Subcutaneous abdominal adipose tissue (tissue), 5 donors: Measurements from ENCODE around the gene MZB1.
"Not testable (repeated sequence)": the region's sequence is repeated elsewhere in the genome, so short reads cannot be mapped to it uniquely, and the experiment has no call there.

ENCODE experiments used
- H3K27ac ChIP-seq: one replicate; pipeline ENCODE4 v1.7.0; 2013; ENCODE audit warnings: low read depth, mild to moderate bottlenecking, inconsistent platforms, low read length, moderate library complexity
- H3K27me3 ChIP-seq, 5 donors: one replicate each; pipeline ENCODE4 v1.7.0; 2013; ENCODE audit warnings: low read length in 5 of 5, inconsistent platforms in 1 of 5; ENCODE audit not compliant: control insufficient read depth in 5 of 5, insufficient read depth in 4 of 5
- H3K36me3 ChIP-seq, 5 donors: one replicate each; pipeline ENCODE4 v1.7.0; 2013; ENCODE audit warnings: low read length in 5 of 5; ENCODE audit not compliant: control insufficient read depth in 5 of 5, insufficient read depth in 5 of 5
- H3K4me1 ChIP-seq, 5 donors: one replicate each; pipeline ENCODE4 v1.7.0; 2013; ENCODE audit warnings: low read length in 5 of 5, mild to moderate bottlenecking in 3 of 5, moderate library complexity in 1 of 5; ENCODE audit not compliant: control insufficient read depth in 5 of 5, insufficient read depth in 5 of 5
- H3K4me3 ChIP-seq, 5 donors: one replicate each; pipeline ENCODE4 v1.7.0; 2013; ENCODE audit warnings: low read length in 5 of 5, low read depth in 1 of 5
- H3K9ac ChIP-seq, 5 donors: one replicate each; pipeline ENCODE4 v1.7.0; 2013; ENCODE audit warnings: low read length in 5 of 5, mild to moderate bottlenecking in 4 of 5, moderate library complexity in 3 of 5
- H3K9me3 ChIP-seq, 5 donors: one replicate each; pipeline ENCODE4 v1.7.0; 2013; ENCODE audit warnings: low read length in 5 of 5; ENCODE audit not compliant: control insufficient read depth in 5 of 5
- donor health status: healthy.
- donor health status: healthy.
- donor health status: healthy.
- donor health status: healthy.
- donor health status: healthy.

The MZB1 gene

GRCh38 chr5:139410993-139411828, 21.5 kb upstream of the MZB1 start:
- H3K9ac ChIP-seq, result peak overlapping the region in 1 of 5 donors; percentile 2
- H3K27me3 ChIP-seq, result no peaks in the 10 kb centered on the region
- no peaks in the 10 kb centered on the region for H3K9me3 ChIP-seq
- H3K4me3 ChIP-seq, result no peak overlapping the region
- H3K36me3 ChIP-seq, result peaks cover 0 to 8% (median 2%) of the 10 kb centered on the region in 5 donors
- peaks cover 0 to 28% (median 9%) of the 10 kb centered on the region in 5 donors for H3K4me1 ChIP-seq
- no peak overlapping the region for H3K27ac ChIP-seq

GRCh38 chr5:139410121-139410992, 20.6 kb upstream of the MZB1 start:
- H3K4me1 ChIP-seq, result peaks cover 0 to 21% (median 6%) of the 10 kb centered on the region in 5 donors
- H3K4me3 ChIP-seq, result no peak overlapping the region
- no peaks in the 10 kb centered on the region for H3K27me3 ChIP-seq
- peaks cover 0 to 8% (median 2%) of the 10 kb centered on the region in 5 donors for H3K36me3 ChIP-seq
- H3K9me3 ChIP-seq, result no peaks in the 10 kb centered on the region
- H3K27ac ChIP-seq, result no peak overlapping the region
- H3K9ac ChIP-seq, result peak overlapping the region in 1 of 5 donors; percentile 2

GRCh38 chr5:139409116-139409515, 19.4 kb upstream of the MZB1 start:
- not testable (repeated sequence) for H3K36me3 ChIP-seq, H3K9me3 ChIP-seq

GRCh38 chr5:139408191-139408590, 18.5 kb upstream of the MZB1 start:
- Histone ChIP-seq H3K4me3 (no peak overlapping the region), H3K4me1 (peaks cover 0 to 17% (median 10%) of the 10 kb centered on the region in 5 donors), H3K9ac (no peak overlapping the region), H3K36me3 (peaks cover 0 to 6% (median 1%) of the 10 kb centered on the region in 5 donors), H3K27me3 (no peaks in the 10 kb centered on the region), H3K27ac (no peak overlapping the region), H3K9me3 (no peaks in the 10 kb centered on the region)

More at GRCh38 chr5:139409116-139409515, 19.4 kb upstream of the MZB1 start:
- not testable (repeated sequence) for H3K27me3 ChIP-seq, H3K4me3 ChIP-seq, H3K9ac ChIP-seq, H3K27ac ChIP-seq
- H3K4me1 ChIP-seq, result peaks cover 0 to 15% (median 5%) of the 10 kb centered on the region in 5 donors

GRCh38 chr5:139407517-139407916, 17.8 kb upstream of the MZB1 start:
- Histone ChIP-seq H3K4me3 (no peak overlapping the region), H3K9me3 (no peaks in the 10 kb centered on the region), H3K4me1 (peaks cover 0 to 21% (median 14%) of the 10 kb centered on the region in 5 donors), H3K27me3 (no peaks in the 10 kb centered on the region), H3K27ac (no peak overlapping the region), H3K9ac (no peak overlapping the region), H3K36me3 (peaks cover 0 to under 1% (median 0%) of the 10 kb centered on the region in 5 donors)

- Histone ChIP-seq H3K9me3 (no peaks in the 10 kb centered on the region), H3K9ac (no peak overlapping the region), H3K27me3 (no peaks in the 10 kb centered on the region), H3K4me1 (peaks cover 0 to 21% (median 14%) of the 10 kb centered on the region in 5 donors), H3K4me3 (no peak overlapping the region), H3K36me3 (no peaks in the 10 kb centered on the region), H3K27ac (no peak overlapping the region)
These were observed 17.2 kb upstream of the MZB1 start for GRCh38 chr5:139406963-139407362.

GRCh38 chr5:139404484-139404840, 14.7 kb upstream of the MZB1 start:
- Histone ChIP-seq H3K9ac (peak overlapping the region in 4 of 5 donors; percentile 35 to 71 (median 64)), H3K9me3 (no peaks in the 10 kb centered on the region), H3K27me3 (no peaks in the 10 kb centered on the region), H3K27ac (peak overlapping the region; percentile 85), H3K4me1 (peaks cover 0 to 17% (median 14%) of the 10 kb centered on the region in 5 donors), H3K4me3 (peak overlapping the region; percentile 55 to 75 (median 67)), H3K36me3 (peaks cover 0 to 4% (median 0%) of the 10 kb centered on the region in 5 donors)

GRCh38 chr5:139403787-139404483, 14.2 kb upstream of the MZB1 start, which contains the start of gene SPATA24:
TSS of gene SPATA24 (minus strand) at chr5:139404089. CDS start at chr5:139404060, 29 bp downstream.
- Histone ChIP-seq H3K4me1 (peaks cover 0 to 17% (median 14%) of the 10 kb centered on the region in 5 donors), H3K36me3 (peaks cover 0 to 4% (median 0%) of the 10 kb centered on the region in 5 donors), H3K27ac (peak within 1 kb of the TSS; percentile 85), H3K9me3 (no peaks in the 10 kb centered on the region), H3K9ac (peak within 1 kb of the TSS; percentile 1 to 80 (median 71)), H3K4me3 (peak within 1 kb of the TSS; percentile 65 to 96 (median 74)), H3K27me3 (no peaks in the 10 kb centered on the region)

GRCh38 chr5:139403418-139403786, 13.7 kb upstream of the MZB1 start:
- H3K27ac ChIP-seq, result peak overlapping the region; percentile 85
- H3K4me1 ChIP-seq, result peaks cover 0 to 17% (median 14%) of the 10 kb centered on the region in 5 donors
- peak overlapping the region; percentile 65 to 96 (median 74) for H3K4me3 ChIP-seq
- no peaks in the 10 kb centered on the region for H3K27me3 ChIP-seq
- peak overlapping the region; percentile 1 to 80 (median 48) for H3K9ac ChIP-seq
- H3K9me3 ChIP-seq, result no peaks in the 10 kb centered on the region
- H3K36me3 ChIP-seq, result peaks cover 0 to 4% (median 0%) of the 10 kb centered on the region in 5 donors
